Heart left ventricle (tissue), 16 donors: ENCODE results near the gene TTBK2. TPM values are rescaled to one million over a fixed set of nuclear protein-coding genes. Genes with fewer than 3 reads are reported as not detected.

Source experiments
- ATAC-seq, 4 donors: fragments of 200-7000 bp; cut with Tn5 transposase; one replicate each; pipeline ENCODE4 v1.9.1; 2020 to 2022; ENCODE audit warnings: moderate library complexity in 4 of 4, mild to moderate bottlenecking in 3 of 4, moderate number of reproducible peaks in 1 of 4
- DNase-seq, 5 donors: peaks; one replicate each; pipeline ENCODE4 v3.0.0-alpha.2; 2020
- H3K27ac ChIP-seq, 12 donors: fragments of 200-600 bp; sonication (generic) in 4 of 12; one replicate each; pipeline versions ENCODE4 v1.5.0 to v1.8.0; 2016 to 2022; ENCODE audit warnings: mild to moderate bottlenecking in 2 of 12
- H3K27me3 ChIP-seq, 9 donors: fragments of 200-600 bp; sonication (generic) in 2 of 9; one replicate each; pipeline versions ENCODE4 v1.5.1 to v1.8.0; 2016 to 2022; ENCODE audit warnings: mild to moderate bottlenecking in 3 of 9
- H3K36me3 ChIP-seq, 9 donors: fragments of 200-600 bp; sonication (generic) in 2 of 9; one replicate each; pipeline versions ENCODE4 v1.5.0 to v1.8.0; 2018 to 2022; ENCODE audit warnings: mild to moderate bottlenecking in 2 of 9
- H3K4me1 ChIP-seq, 12 donors: fragments of 200-600 bp; sonication (generic) in 4 of 12; one replicate each; pipeline versions ENCODE4 v1.5.0 to v1.8.0; 2016 to 2022; ENCODE audit warnings: mild to moderate bottlenecking in 3 of 12
- H3K4me3 ChIP-seq, 12 donors: fragments of 200-600 bp; sonication (generic) in 4 of 12; one replicate each; pipeline versions ENCODE4 v1.5.0 to v1.8.0; 2017 to 2022; ENCODE audit warnings: mild to moderate bottlenecking in 9 of 12, moderate library complexity in 4 of 12
- H3K9me3 ChIP-seq, 12 donors: fragments of 200-600 bp; sonication (generic) in 4 of 12; one replicate each; pipeline versions ENCODE4 v1.5.0 to v1.8.0; 2016 to 2022; ENCODE audit warnings: mild to moderate bottlenecking in 1 of 12
- CTCF ChIP-seq, 12 donors: fragments of 200-600 bp; sonication (generic) in 4 of 12; IDR thresholded peaks; one replicate each; pipeline versions ENCODE4 v1.5.0 to v1.8.0; 2018 to 2022; ENCODE audit warnings: antibody characterized with exemption in 12 of 12, mild to moderate bottlenecking in 5 of 12
- POLR2A ChIP-seq, 2 donors: fragments of 450-650 bp; IDR thresholded peaks; one replicate each; pipeline ENCODE4 v1.6.1; 2017; ENCODE audit warnings: antibody characterized with exemption in 2 of 2, mild to moderate bottlenecking in 2 of 2, moderate library complexity in 2 of 2
- WGBS, 4 donors: extraction: QIAGEN DNeasy Blood & Tissue Kit in 2 of 4; methylation state at CpG; one replicate each; pipeline versions ENCODE4 v1.1.5 to v1.1.7; 2013 to 2018; 5-methylcytosine and 5-hydroxymethylcytosine counted together
- intact Hi-C, 10 donors: fragments of 100-400 bp; cut with DNase I; formaldehyde crosslinking; loops; one replicate each; pipeline versions ENCODE4 v1.11.1 to v1.14.2; 2022
- polyA plus RNA-seq, 2 donors: library from polyadenylated mRNA; stranded (reverse); fragments of 200-250 nt; gene quantifications; one replicate each; pipeline ENCODE4 v1.2.3, GENCODE V29; 2013
- total RNA-seq, 9 donors: library from RNA; depleted of rRNA in 2 of 9; stranded (reverse); fragments of >200 nt in 2 of 9; fragmentation: NEBNext Ultra II Directional in 3 of 9; extraction: Animal tissue kit (Norgen Biotek cat#: 25700) in 3 of 9; gene quantifications; one replicate each; pipeline versions ENCODE4 v1.1.0 to v1.2.4, GENCODE V29; 2016 to 2023
- donor health status: ischemic (EF 13 %, LVEDD 7.1; RV severe dilation, severe dysfunction).
- donor health status: healthy with polysubstance abuse.
- donor health status: DM: no; HTN: yes; CAD: no.
- donor health status: DM: no; HTN: no; CAD: no.
- donor health status: ischemic (EF 25% LVEDD 6.9; RV normal size, moderate dysfunction).
- donor health status: ischemic (EF 25% LVEDD 5.7; RV mildly dilated, moderate dysfunction).
- donor health status: healthy.
- donor health status: DM: yes; HTN: yes; CAD: no.
- donor health status: ischemic (EF 35%, LVEDD 5.7; RV mildly dilated, moderate dysfunction).
- donor health status: nonischemic (EF 11% LVEDD 7.7; RV severe dilation, severe dysfunction).
- donor health status: DM: yes; HTN: yes; CAD: no.
- donor health status: PGD.
- donor health status: ischemic (EF 29% LVEDD 5.4; RV normal size, mild dysfunction).
- donor health status: nonischemic (EF 23%, LVEDD 6.1; RV moderate dilation, normal function).

Gene TTBK2
- total and polyA plus RNA-seq, 11 donors: 4.9 to 27.9 (median 19.1) TPM

- Histone ChIP-seq H3K27ac (no peak overlapping the region), H3K9me3 (peaks cover 0 to 15% (median 0%) of the 10 kb centered on the region in 12 donors), H3K4me1 (no peaks in the 10 kb centered on the region), H3K27me3 (no peaks in the 10 kb centered on the region), H3K4me3 (no peak overlapping the region), H3K36me3 (peaks cover 0 to 21% (median 9%) of the 10 kb centered on the region in 9 donors)
- 95 to 99% (median 98%) methylated on average over 4 of the region's 4 CpGs for WGBS, 4 donors
- no peak for TF ChIP-seq CTCF (IDR thresholded peaks at IDR 0.05)
- no peak for TF ChIP-seq POLR2A (IDR thresholded peaks at IDR 0.05)
- intact Hi-C loops: no loop called here
- DNase-seq: no peak
- ATAC-seq: no peak
Measured at GRCh38 chr15:42843699-42844098, 76.9 kb downstream of the TTBK2 start.

GRCh38 chr15:42836251-42836650, 84.3 kb downstream of the TTBK2 start:
- Histone ChIP-seq H3K4me3 (no peak overlapping the region), H3K4me1 (no peaks in the 10 kb centered on the region), H3K36me3 (peaks cover 0 to 55% (median 14%) of the 10 kb centered on the region in 9 donors), H3K27ac (no peak overlapping the region), H3K27me3 (no peaks in the 10 kb centered on the region), H3K9me3 (no peaks in the 10 kb centered on the region)
- DNase-seq (no peak), ATAC-seq (no peak)
- WGBS, 4 donors: 93 to 100% (median 99%) methylated on average over 1 of the region's 1 CpG
- intact Hi-C loops: no loop called here
- no peak for TF ChIP-seq POLR2A (IDR thresholded peaks at IDR 0.05)
- no peak for TF ChIP-seq CTCF (IDR thresholded peaks at IDR 0.05)

- DNase-seq: no peak
- H3K4me1 ChIP-seq: no peaks in the 10 kb centered on the region
- H3K36me3 ChIP-seq: peaks cover 0 to 41% (median 7%) of the 10 kb centered on the region in 9 donors
- no peak overlapping the region for H3K4me3 ChIP-seq
- no peaks in the 10 kb centered on the region for H3K9me3 ChIP-seq
- no peaks in the 10 kb centered on the region for H3K27me3 ChIP-seq
- ATAC-seq: no peak
- WGBS, 4 donors: 94 to 95% (median 95%) methylated on average over 5 of the region's 5 CpGs
- no peak for TF ChIP-seq CTCF (IDR thresholded peaks at IDR 0.05)
- no peak for TF ChIP-seq POLR2A (IDR thresholded peaks at IDR 0.05)
- intact Hi-C loops: no loop called here
- no peak overlapping the region for H3K27ac ChIP-seq
Measured at GRCh38 chr15:42832576-42832975, 88.0 kb downstream of the TTBK2 start.

GRCh38 chr15:42826251-42826890, 94.2 kb downstream of the TTBK2 start:
- H3K27me3 ChIP-seq: no peaks in the 10 kb centered on the region
- DNase-seq (no peak), ATAC-seq (no peak)
- H3K27ac ChIP-seq: no peak overlapping the region
- H3K36me3 ChIP-seq: peaks cover 0 to 45% (median 11%) of the 10 kb centered on the region in 9 donors
- no peaks in the 10 kb centered on the region for H3K9me3 ChIP-seq
- intact Hi-C loops: no loop called here
- TF ChIP-seq CTCF (IDR thresholded peaks at IDR 0.05) (no peak), POLR2A (IDR thresholded peaks at IDR 0.05) (no peak)
- no peaks in the 10 kb centered on the region for H3K4me1 ChIP-seq
- 75 to 91% (median 86%) methylated on average over 4 of the region's 4 CpGs for WGBS, 4 donors
- no peak overlapping the region for H3K4me3 ChIP-seq
